Measurements from ENCODE around the gene GTF3C1.

DNA sequence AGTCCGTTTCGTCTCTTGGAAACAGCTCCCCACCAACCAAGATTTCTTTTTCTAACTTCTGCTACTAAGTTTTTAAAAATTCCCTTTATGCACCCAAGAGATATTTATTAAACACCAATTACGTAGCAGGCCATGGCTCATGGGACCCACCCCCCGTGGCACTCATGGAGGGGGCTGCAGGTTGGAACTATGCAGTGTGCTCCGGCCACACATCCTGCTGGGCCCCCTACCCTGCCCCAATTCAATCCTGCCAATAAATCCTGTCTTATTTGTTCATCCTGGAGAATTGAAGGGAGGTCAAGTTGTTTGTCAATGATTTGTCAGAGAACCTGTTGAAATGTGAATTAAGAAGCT is 99.5 kb downstream of the GTF3C1 start:
- TF ChIP-seq POU2F2 (IDR thresholded peaks at IDR 0.05; ENCODE audit: low read depth, low read length) (0 out of 2 replicates have a peak, but pooled peaks have one; percentile 3), POLR2A (IDR thresholded peaks at IDR 0.05; ENCODE audit: low read depth, low read length) (no peak), POLR2AphosphoS5 (IDR thresholded peaks at IDR 0.05; ENCODE audit: low read depth, low read length) (no peak; the same call in 1 of the 2 replicates), TAF1 (IDR thresholded peaks at IDR 0.05; ENCODE audit: low read depth, low read length) (no peak)
